ENCODE results near the gene FMN2.

Gene FMN2

DNA sequence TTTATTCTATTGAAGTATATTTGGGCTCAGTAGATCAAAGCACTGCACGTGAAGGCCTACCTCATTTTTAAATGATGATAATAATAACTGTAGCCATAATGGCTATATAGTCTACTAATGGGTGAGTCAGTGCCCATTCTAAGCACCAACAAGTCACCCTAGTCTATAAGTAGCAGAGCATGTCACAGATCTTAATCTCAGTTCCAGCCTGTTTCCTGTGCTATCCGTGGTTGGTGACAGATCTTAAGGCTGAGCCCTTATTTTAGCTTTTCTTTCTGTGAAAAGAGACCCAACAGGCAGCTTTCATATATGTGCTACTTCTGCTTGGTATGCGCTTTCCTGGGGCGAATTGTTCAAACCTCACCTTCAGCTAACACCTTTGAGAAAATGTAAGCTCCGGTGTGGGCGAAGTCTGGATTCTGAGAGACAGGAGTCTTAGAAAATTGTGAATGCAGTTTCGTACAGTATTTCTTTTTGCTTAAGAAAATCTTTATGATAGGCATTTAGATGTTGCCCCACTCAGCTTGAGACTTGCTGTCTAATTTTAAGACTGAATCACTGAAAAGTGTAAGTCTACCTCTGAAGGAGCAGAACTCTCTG, 59.6 kb downstream of the FMN2 start:
- TF ChIP-seq EZH2phosphoT487 (IDR thresholded peaks at IDR 0.05; ENCODE audit: low read depth) = no peak
- TF ChIP-seq, protein P1, sequence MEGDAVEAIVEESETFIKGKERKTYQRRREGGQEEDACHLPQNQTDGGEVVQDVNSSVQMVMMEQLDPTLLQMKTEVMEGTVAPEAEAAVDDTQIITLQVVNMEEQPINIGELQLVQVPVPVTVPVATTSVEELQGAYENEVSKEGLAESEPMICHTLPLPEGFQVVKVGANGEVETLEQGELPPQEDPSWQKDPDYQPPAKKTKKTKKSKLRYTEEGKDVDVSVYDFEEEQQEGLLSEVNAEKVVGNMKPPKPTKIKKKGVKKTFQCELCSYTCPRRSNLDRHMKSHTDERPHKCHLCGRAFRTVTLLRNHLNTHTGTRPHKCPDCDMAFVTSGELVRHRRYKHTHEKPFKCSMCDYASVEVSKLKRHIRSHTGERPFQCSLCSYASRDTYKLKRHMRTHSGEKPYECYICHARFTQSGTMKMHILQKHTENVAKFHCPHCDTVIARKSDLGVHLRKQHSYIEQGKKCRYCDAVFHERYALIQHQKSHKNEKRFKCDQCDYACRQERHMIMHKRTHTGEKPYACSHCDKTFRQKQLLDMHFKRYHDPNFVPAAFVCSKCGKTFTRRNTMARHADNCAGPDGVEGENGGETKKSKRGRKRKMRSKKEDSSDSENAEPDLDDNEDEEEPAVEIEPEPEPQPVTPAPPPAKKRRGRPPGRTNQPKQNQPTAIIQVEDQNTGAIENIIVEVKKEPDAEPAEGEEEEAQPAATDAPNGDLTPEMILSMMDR (IDR thresholded peaks at IDR 0.05; ENCODE audit: low read depth, low read length) = no peak
- Histone ChIP-seq H3K27me3 (ENCODE audit: low read depth, low read length) (peaks cover 9% of the 10 kb centered on the region; the same call in 1 of the 2 replicates), H2AFZ (ENCODE audit: low read depth, low read length) (no peak overlapping the region), H4K20me1 (ENCODE audit: insufficient read depth, low read length) (no peaks in the 10 kb centered on the region), H3K36me3 (replicated peaks; ENCODE audit: low read depth, low read length) (no peaks in the 10 kb centered on the region), H3K4me3 (ENCODE audit: low read length) (no peak overlapping the region), H3K9me3 (ENCODE audit: insufficient read depth, low read length) (no peaks in the 10 kb centered on the region), H3K4me2 (ENCODE audit: low read length) (no peak overlapping the region), H3K27ac (ENCODE audit: low read length) (no peak overlapping the region), H3K79me2 (ENCODE audit: low read length) (no peaks in the 10 kb centered on the region), H3K9ac (ENCODE audit: low read length) (no peak overlapping the region), H3K4me1 (ENCODE audit: low read length) (no peaks in the 10 kb centered on the region)

DNA sequence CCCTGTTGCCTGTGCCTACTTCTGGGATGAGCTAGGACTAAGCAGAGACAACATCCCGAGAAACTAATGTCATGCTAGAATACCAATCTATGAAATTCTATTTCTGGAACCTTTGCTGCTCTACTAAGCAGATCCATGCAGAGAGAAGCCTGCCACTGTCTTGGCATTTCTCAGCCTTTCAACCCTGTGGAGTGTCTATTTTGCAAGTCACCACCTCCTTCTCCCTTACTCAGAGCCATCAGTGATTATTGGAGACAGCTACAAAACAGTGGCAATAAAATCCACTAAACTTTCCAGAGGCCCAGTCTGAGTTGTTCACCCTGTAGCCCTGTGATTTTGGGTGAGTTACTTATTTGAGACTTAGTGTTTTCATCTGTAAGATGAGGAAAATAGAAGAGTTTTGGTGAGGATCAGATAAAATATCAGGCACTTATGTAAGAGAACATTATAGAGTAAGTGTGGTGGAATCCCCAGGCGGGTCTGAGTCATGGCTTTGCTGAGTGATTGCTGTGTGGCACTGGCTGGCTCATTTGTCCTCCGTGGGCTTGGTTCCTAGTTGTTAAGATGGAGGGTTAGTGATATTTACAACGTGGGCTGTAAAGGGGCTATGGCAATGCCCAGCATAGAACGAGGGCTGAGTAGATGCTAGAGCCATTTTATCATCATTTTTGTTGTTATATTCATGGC, 61.1 kb downstream of the FMN2 start:
- no peak overlapping the region for H3K4me3 ChIP-seq (ENCODE audit: low read length)
- TF ChIP-seq EZH2phosphoT487 (IDR thresholded peaks at IDR 0.05; ENCODE audit: low read depth) = no peak
- TF ChIP-seq, protein P1 (IDR thresholded peaks at IDR 0.05; ENCODE audit: low read depth, low read length) = no peak
- no peaks in the 10 kb centered on the region for H4K20me1 ChIP-seq (ENCODE audit: insufficient read depth, low read length)
- no peak overlapping the region for H2AFZ ChIP-seq (ENCODE audit: low read depth, low read length)
- no peaks in the 10 kb centered on the region for H3K79me2 ChIP-seq (ENCODE audit: low read length)
- H3K36me3 ChIP-seq (replicated peaks; ENCODE audit: low read depth, low read length) = no peaks in the 10 kb centered on the region
- H3K27me3 ChIP-seq (ENCODE audit: low read depth, low read length) = peaks cover 3% of the 10 kb centered on the region; the same call in 1 of the 2 replicates
- no peak overlapping the region for H3K4me2 ChIP-seq (ENCODE audit: low read length)
- no peak overlapping the region for H3K9ac ChIP-seq (ENCODE audit: low read length)
- no peaks in the 10 kb centered on the region for H3K4me1 ChIP-seq (ENCODE audit: low read length)
- no peak overlapping the region for H3K27ac ChIP-seq (ENCODE audit: low read length)
- no peaks in the 10 kb centered on the region for H3K9me3 ChIP-seq (ENCODE audit: insufficient read depth, low read length)

DNA sequence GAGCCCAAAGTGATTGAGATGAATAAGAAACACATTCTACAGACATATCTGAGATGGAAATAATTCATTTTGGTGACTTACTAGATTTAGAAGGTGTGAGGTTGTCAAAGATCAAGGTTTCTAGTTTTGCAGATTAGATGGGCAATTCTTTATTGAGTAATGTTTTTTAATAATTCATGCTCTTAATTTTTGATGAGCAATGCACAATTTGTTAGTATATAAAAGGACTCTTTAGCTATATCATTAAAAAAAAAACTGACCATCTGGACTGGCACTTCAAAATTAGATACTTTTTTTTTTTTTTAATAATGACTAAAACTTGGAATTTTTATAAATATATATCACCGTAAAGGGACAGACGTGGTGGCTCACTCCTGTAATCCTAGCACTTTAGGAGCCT, 63.9 kb downstream of the FMN2 start:
- H2AFZ ChIP-seq (ENCODE audit: low read depth, low read length) = no peak overlapping the region
- H3K4me1 ChIP-seq (ENCODE audit: low read length) = no peaks in the 10 kb centered on the region
- no peak overlapping the region for H3K9ac ChIP-seq (ENCODE audit: low read length)
- H3K27me3 ChIP-seq (ENCODE audit: low read depth, low read length) = no peaks in the 10 kb centered on the region
- no peak overlapping the region for H3K4me3 ChIP-seq (ENCODE audit: low read length)
- H3K27ac ChIP-seq (ENCODE audit: low read length) = no peak overlapping the region
- H3K79me2 ChIP-seq (ENCODE audit: low read length) = no peaks in the 10 kb centered on the region
- H3K4me2 ChIP-seq (ENCODE audit: low read length) = no peak overlapping the region
- H4K20me1 ChIP-seq (ENCODE audit: insufficient read depth, low read length) = no peaks in the 10 kb centered on the region
- TF ChIP-seq EZH2phosphoT487 (IDR thresholded peaks at IDR 0.05; ENCODE audit: low read depth) = no peak
- TF ChIP-seq, protein P1 (IDR thresholded peaks at IDR 0.05; ENCODE audit: low read depth, low read length) = no peak
- no peaks in the 10 kb centered on the region for H3K9me3 ChIP-seq (ENCODE audit: insufficient read depth, low read length)
- no peaks in the 10 kb centered on the region for H3K36me3 ChIP-seq (replicated peaks; ENCODE audit: low read depth, low read length)

DNA sequence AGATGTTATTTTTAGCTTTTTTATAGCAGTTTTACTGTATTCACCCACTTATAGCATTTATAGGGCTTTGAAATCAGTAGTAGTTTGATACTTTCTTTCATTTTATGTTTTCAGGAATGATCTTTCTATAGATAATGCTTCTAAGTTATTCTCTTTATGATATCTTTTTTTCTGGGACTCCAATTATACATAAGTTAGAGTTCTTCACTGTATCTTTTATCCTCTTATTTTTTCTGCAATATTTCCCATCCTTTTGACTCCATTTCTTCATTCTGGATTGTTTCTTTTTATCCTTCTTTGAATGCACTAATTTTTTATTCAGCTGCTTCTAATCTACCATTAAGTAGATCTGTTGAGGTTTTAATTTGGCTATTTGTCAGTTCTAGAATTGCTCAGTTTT, 73.1 kb downstream of the FMN2 start:
- H3K4me3 ChIP-seq (ENCODE audit: low read length) = no peak overlapping the region
- H3K79me2 ChIP-seq (ENCODE audit: low read length) = no peaks in the 10 kb centered on the region
- no peak overlapping the region for H3K4me2 ChIP-seq (ENCODE audit: low read length)
- H3K27me3 ChIP-seq (ENCODE audit: low read depth, low read length) = no peaks in the 10 kb centered on the region
- H4K20me1 ChIP-seq (ENCODE audit: insufficient read depth, low read length) = no peaks in the 10 kb centered on the region
- no peak overlapping the region for H3K9ac ChIP-seq (ENCODE audit: low read length)
- no peaks in the 10 kb centered on the region for H3K36me3 ChIP-seq (replicated peaks; ENCODE audit: low read depth, low read length)
- no peaks in the 10 kb centered on the region for H3K4me1 ChIP-seq (ENCODE audit: low read length)
- TF ChIP-seq, protein P1 (IDR thresholded peaks at IDR 0.05; ENCODE audit: low read depth, low read length) = no peak
- TF ChIP-seq EZH2phosphoT487 (IDR thresholded peaks at IDR 0.05; ENCODE audit: low read depth) = no peak
- no peak overlapping the region for H3K27ac ChIP-seq (ENCODE audit: low read length)
- no peaks in the 10 kb centered on the region for H3K9me3 ChIP-seq (ENCODE audit: insufficient read depth, low read length)
- no peak overlapping the region for H2AFZ ChIP-seq (ENCODE audit: low read depth, low read length)
